NK-92 (cell line): ENCODE measurements around the gene NUFIP2.
"Not testable (repeated sequence)": the region's sequence is repeated elsewhere in the genome, so short reads cannot be mapped to it uniquely, and the experiment has no call there.

ENCODE experiments used
- DNase-seq: peaks from one replicate; lab custom pipeline; 2025; ENCODE audit not compliant: unreplicated experiment; lab: John Stamatoyannopoulos, UW

NUFIP2 gene

DNA sequence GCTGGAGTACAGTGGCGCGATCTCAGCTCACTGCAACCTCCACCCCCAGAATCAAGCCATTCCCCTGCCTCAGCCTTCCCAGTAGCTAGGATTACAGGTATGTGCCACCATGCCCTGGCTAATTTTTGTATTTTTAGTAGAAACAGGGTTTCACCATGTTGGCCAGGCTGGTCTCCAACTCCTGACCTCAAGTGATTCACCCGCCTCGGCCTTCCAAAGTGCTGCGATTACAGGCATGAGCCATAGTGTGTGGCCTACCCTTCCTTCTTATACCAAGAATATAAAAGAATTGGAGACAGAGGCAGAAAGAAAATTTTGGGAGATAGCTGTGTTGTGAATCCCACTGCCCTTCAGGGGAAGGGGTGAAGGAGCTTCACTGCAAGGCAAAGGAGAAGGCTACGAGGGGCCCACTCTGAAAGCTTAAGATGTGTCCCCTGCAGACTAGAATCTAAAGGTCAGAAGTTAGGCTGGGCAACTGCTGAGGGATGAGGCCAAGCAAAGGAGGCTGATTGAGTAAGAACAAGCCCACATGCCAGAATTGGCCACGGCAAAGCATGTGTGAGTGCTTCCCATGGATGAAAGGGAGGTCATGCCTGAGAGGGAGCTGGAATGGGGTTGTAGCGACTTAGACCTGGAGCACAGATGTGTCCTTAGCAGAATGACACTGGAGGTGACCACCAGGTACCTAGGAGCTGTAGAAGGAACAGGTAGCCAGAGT, 55.7 kb downstream of the NUFIP2 start:
- no peak for DNase-seq

DNA sequence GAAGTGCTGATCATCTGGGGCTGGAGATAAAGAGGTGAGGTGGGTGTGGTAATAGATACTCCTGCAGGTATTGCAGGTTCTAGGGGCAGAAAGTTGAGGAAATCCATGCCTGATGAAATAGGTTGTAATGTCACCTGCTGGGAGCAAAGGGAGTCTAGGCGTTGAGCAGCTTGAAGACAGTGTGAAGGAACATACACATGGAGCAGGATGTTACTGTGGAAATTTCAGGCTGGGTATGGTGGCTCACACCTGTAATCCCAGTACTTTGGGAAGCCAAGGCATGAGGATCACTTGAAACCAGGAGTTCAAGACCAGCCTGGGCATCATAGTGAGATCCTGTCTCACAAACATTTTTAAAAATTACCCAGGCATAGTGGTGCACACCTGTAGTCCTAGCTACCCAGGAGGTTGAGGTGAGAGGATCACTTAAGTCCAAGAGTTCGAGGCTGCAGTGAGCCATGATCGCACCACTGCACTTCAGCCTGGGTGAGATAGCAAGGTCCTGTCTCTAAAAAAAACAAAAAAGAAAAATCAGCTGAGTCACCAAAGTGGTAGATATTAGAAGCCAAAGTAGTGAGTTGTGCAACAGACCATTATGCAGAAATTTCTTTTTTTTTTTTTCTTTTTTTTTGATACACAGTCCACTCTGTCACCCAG, 56.3 kb downstream of the NUFIP2 start:
- no peak for DNase-seq

DNA sequence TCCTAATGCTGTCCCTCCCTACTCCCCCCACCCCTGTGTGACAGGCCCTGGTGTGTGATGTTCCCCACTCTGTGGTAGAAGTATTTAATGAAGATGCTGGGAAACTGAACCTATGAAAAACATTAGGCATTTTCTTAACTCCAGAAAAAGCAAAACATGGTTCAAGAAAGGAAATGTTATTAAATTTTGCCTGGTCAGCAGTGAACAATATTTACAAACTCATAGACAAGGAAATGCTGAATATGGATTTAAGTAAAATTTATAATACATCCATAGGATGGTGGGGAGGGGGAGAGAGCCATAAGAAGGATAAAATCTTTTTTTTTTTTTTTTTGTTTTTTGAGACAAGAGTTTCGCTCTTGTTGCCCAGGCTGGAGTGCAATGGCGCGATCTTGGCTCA, 58.0 kb downstream of the NUFIP2 start:
- no peak for DNase-seq

DNA sequence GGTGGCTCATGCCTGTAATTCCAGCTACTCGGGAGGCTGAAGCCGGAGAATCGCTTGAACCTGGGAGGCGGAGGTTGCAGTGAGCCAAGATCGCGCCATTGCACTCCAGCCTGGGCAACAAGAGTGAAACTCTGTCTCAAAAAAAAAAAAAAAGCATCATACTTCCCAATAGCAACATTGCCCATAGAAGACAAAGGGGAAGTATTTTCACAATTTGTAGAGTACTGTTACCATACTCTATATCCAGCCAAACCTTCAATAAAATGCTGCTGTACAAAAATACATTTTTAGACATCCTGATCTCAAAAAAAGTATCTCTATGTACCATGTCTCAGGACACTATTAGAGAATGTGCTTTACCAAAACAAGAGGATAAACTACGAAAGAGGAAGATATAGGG, 59.0 kb downstream of the NUFIP2 start:
- DNase-seq = not testable (repeated sequence)

DNA sequence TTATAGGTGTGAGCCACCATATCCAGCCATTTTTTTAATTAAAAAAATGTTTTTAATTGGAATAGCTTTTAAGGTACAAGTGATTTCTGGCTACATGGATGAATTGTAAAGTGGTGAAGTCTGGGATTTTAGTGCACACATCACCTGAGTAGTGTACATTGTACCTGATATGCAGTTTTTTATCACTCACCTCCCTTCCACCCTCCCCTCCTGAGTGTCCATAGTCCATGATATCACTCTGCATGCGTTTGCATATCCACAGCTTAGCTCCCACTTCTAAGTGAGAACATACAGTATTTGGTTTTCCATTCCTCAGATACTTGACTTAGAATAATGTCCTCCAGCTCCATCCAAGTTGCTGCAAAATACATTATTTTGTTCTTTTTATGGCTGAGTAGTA, 60.6 kb downstream of the NUFIP2 start:
- DNase-seq = no peak

DNA sequence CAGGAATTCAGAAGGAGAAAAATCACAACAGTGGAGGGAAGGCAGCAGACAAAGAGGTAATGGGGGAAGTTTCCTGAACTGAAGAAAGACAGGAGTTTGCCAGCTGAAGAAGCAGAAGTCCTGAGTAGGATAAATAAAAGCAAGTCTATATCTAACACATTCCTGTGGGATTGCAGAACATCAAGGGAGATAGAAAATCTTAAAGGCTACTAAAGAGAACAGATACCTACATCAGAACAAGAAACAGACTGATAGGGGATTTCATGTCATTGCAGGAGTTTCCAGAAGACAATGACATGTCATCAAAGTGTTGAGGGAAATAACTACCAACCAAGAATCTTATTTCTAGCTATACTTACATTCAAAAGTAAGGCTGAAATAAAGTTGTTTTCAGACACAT, 68.6 kb downstream of the NUFIP2 start:
- DNase-seq = no peak

DNA sequence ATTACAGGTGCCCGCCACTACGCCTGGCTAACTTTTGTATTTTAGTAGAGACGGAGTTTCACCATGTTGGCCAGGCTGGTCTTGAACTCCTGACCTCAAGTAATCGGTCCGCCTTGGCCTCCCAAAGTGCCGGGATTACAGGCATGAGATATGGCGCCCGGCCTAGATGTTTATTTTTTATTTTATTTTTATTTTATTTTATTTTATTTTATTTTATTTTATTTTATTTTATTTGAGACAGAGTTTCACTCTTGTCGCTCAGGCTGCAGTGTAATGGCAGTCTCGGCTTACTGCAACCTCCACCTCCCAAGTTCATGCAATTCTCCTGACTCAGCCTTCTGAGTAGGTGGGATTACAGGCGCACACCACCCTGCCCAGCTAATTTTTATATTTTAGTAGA, 72.6 kb downstream of the NUFIP2 start:
- not testable (repeated sequence) for DNase-seq

DNA sequence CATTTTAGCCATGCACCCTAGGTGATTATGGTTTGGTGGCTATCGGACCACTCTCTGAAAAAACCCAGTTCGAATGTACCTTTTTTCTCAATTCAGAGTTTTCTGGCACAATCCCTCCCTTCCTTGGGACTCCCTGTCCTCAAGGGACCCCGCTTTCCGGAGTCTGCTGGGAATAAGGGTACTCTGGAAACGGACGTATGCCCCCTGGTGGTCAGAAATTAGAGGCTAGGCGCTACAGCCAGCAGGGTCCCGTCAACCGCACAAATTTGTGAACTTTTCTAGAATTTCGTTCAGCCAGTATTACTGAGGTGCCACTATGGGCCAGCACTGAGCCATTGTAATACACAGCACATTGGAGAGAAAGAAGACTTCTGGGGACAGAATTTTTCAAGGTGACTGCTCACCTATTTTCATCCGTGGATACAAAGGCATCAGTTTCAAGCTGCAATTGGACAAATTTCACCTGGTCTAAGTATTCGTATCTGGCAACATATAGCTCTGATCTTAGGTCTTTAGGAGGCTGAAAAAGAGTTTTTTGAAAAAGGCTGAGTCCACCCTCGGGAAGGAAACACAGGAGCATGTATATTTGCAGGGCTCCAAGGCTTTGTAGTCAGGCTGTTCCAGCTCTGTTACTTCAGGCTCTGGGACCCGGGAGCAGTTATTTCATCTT, 74.4 kb downstream of the NUFIP2 start:
- DNase-seq = no peak

DNA sequence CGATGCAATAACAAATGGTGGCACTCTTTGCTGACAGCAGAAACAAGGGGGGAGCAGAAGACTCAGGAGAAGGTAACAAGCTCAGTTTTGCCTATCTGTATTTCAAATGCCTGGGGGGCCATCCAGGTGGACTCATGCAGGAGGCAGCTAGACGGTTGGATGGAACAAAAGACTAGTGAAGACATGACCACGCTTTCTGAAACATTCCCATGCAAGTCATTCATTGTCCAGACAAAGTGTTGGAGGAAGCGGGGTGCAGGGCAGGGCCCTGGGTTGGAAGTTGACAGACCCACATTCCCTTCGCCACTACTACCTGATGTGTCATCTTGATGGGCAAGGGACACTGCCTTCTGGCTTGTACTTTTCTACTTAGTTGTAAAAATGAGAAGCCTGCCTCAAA, 77.1 kb downstream of the NUFIP2 start:
- DNase-seq = no peak

DNA sequence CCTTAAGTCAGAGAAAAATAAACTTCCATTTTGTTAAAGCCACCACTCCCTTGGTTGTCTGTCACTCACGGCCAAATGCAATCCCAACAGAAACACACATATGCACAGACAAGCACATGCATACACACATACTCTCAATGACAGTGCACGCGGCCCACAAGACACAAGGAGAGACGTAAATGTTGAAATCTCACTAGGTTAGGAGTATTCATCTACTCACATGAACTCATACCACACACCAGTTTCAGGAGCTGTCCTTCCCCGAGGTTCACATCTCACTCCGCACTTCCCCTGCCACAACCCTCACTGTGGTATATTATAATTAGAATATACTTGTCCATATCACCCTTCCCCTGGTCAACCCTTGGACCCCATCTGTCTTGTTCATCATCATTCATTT, 77.8 kb downstream of the NUFIP2 start:
- DNase-seq = no peak

DNA sequence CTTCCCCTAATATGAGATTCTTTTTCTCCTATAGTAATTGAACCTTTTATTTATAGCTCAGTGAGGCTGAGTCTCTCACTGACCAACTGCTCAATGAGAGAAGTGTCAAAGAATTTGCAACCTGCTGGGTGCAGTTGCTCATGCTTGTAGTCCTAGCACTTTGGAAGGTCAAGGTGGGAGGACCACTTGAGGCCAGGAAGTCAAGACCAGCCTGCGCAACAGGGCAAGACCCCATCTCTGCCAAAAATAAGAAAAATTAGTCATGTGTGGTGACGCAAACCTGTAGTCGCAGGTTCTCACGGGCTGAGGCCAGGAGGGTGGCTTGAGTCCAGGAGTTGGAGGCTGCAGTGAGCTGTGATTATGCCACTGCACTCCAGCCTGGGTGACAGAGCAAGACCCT, 78.2 kb downstream of the NUFIP2 start:
- no peak for DNase-seq

DNA sequence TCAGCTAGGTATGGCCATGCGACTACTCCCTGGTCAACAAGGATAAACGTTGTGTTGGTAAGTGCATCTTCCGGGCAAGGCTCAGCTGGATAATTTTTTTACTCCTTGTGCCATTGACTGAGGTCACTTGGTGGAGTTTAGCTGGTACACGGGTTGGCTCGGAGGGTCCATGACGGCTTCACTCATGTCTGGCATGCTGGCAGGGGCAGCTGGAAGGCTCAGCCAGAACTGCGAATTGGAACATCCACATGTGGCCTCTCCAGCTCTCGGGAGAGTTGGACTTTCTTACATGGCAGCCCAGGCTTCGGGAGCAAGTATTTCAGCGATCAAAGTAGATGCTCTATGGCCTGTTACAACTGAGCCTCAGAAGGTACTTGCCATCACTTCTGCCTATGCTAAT, 78.8 kb downstream of the NUFIP2 start:
- DNase-seq = no peak

DNA sequence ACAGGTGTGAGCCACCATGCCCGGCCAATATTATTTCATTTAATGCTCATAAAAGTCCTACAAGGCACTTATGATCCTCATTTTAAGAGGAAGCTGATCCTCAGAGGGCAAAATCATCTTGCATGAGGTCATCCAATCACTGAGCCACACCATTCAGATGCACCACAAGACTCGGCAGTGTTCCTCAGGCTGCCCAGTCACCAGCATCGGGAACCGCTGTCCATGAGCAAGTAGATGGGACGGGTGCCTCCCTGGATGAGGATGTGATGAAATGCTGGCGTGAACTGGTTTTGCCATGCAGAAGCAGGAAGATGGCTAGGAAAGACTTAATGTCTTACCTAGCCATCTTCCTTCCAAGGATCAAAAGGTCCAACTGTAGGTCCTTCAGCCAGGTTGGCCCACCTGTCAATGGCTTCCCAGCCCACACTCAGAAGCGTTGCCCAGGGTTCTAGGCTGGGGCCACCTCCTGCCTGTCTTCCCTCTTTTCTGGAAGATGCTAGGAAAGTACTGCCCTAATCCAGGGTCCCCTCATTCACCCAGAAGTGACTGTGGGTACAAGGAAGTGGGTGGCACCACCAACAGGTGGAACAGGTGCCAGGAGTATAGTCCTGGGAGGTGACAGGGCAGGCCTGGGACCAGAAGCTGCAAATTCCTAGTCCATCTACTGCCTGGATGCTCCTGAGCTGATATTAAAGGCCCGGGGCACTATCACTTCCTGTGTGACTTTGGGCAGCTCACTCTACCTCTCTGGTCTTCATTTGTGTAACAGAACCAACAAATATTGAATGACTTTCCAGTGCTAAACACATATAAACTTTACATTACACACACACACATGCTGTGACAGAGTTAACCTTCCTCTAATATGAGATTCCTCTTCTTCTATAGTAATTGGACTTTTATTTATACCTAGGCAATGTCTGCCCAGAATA, 79.5 kb downstream of the NUFIP2 start:
- no peak for DNase-seq

DNA sequence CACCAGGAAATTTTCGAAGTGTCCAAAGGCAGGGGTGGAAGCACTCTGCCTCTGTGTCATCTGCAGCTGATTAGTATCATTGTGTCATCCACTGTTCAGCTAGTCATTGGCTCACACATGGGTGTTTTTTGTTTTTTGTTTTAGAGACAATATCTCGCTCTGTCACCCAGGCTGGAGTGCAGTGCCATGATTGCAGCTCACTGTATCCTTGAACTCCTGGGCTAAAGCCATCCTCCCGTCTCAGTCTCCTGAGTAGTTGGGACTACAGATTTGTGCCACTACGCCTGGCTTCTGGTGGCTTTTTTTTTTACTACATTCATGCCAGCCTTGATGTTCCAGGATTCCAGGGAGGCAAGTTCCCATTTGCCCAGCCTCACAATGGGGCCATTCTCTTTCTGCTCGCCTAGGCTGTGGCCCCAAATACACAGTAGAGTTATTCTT, 81.2 kb downstream of the NUFIP2 start:
- no peak for DNase-seq

DNA sequence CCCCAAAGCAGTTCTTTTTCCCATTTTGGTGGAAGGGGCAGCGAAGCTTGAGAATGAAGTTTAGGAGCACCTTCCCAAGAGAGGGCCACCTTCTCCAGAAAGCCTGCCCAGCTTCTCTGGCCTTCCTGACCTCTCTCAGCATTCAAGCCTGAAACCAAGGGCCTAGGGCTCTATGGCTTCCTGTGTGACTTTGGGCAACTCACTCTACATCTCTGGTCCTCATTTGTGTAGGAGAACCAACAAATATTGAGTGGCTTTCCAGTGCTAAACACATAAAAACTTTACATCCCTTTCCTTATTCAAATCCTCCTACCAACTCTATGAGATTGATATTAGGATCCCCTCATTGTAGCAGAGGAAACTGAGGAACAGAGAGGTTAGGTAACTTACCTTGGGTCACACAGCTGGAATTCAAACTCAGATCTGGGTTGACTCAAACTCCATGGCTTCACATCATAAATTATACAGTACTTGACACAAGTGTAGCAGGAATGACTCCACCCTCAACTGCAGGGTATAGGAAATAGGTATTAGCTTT, 81.8 kb downstream of the NUFIP2 start:
- no peak for DNase-seq

DNA sequence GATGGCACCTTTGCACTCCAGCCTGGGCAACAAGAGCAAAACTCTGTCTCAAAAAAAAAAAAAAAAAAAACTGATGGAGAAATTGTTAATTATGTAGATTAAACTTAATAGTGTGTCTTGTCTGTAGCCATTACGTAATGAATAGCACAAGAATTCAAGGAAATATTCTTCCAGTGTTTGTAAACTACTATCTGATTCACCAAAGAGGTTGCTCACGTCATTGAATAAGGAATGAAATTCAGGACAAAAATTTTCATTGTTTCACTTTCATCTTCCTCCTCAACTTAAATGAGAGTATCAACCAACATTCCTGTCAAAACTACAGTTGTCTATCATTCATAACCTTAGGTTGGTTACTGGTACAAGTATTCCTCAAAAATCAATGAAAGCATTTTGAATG, 83.1 kb downstream of the NUFIP2 start:
- no peak for DNase-seq

DNA sequence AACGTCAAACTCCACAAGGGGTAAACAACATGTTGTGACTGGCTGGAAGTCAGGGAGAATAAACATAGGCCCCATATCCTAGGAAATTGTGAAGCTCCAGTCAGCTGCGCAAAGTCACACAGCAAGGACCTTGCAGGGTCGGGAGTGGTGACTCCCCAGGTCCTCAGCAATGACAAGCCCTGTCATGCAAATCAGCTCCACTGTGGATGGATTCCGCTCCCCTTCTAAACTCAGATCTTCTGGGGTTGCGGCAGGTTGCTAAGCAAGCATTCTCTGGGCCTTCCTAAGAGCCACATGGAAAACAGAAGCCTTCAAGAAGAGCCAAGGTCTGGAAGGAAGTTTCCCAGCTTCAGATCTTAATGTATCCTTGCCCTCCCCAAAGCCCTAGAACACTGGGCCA, 84.9 kb downstream of the NUFIP2 start:
- no peak for DNase-seq

DNA sequence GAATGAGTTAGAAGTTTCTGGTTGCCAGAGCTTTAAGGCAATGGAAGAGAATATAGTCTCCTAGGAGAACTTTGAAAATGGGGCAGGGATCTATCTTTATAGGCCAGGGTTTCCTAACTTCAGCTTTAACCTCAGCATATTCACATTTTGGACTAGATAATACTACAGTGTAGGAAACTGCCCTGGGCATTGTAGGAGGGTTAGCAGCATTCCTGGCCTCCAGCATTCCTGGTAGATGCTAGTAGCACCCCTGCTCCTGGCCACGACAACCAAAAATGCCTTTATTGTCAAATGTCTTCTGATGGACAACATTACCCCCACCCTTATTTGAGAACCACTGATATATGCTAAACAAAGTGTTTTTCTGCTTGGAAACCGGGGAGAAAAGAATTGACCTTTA, 86.0 kb downstream of the NUFIP2 start:
- DNase-seq = no peak
